Activated T-helper 2 cell treated with anti-CD3 and anti-CD28 coated beads, Interferon-gamma antibody, Interleukin-2, Interleukin-4, amounts not matched to agents 10 μg/mL and 5 μg/mL and 100 μg/mL, durations not matched to agents 14 hours and 24 hours and 36 hours (primary cell): ENCODE measurements around the gene ARFRP1. TPM values are rescaled to one million over a fixed set of nuclear protein-coding genes. Genes with fewer than 3 reads are reported as not detected.
A peak's percentile ranks its signal among the peaks of the same experiment; 100 is the strongest.
"Not testable (repeated sequence)": the region's sequence is repeated elsewhere in the genome, so short reads cannot be mapped to it uniquely, and the experiment has no call there.

Source experiments
- DNase-seq: peaks from one replicate; pipeline ENCODE4 v3.0.0; 2021; ENCODE audit warnings: low spot score
- H3K27ac Mint-ChIP-seq: one replicate; pipeline ENCODE4 v1.8.0; 2021; ENCODE audit warnings: mixed read lengths
- H3K27me3 Mint-ChIP-seq: one replicate; pipeline ENCODE4 v1.8.0; 2021; ENCODE audit warnings: low read depth, mixed read lengths
- H3K36me3 Mint-ChIP-seq: one replicate; pipeline ENCODE4 v1.8.0; 2021; ENCODE audit warnings: low read depth, mixed read lengths
- H3K4me1 Mint-ChIP-seq: one replicate; pipeline ENCODE4 v1.8.0; 2021; ENCODE audit warnings: low read depth, mixed read lengths
- H3K4me3 Mint-ChIP-seq: one replicate; pipeline ENCODE4 v1.8.0; 2021; ENCODE audit warnings: low read depth, mild to moderate bottlenecking, moderate library complexity, mixed read lengths
- H3K9me3 Mint-ChIP-seq: one replicate; pipeline ENCODE4 v1.8.0; 2021; ENCODE audit warnings: mixed read lengths
- intact Hi-C: fragments of 100-400 bp; cut with micrococcal nuclease; formaldehyde crosslinking; loops from one replicate; pipeline ENCODE4 v1.15.1; 2023
- total RNA-seq: library from RNA; stranded (reverse); gene quantifications from 2 replicates; pipeline ENCODE4 v1.2.3, GENCODE V29; 2022

The ARFRP1 gene
- total RNA-seq, 1 donor from 2014 or later, result 59.0 TPM

GRCh38 chr20:63660622-63661021 lies 47.2 kb downstream of the ARFRP1 start:
- Mint-ChIP-seq H3K9me3 (no peaks in the 10 kb centered on the region), H3K27ac (no peak overlapping the region), H3K4me3 (peak overlapping the region; percentile 42), H3K4me1 (peaks cover 9% of the 10 kb centered on the region), H3K36me3 (peaks cover 14% of the 10 kb centered on the region), H3K27me3 (no peaks in the 10 kb centered on the region)
- intact Hi-C loops, result no loop called here
- no peak for DNase-seq

GRCh38 chr20:63660174-63660573 lies 47.6 kb downstream of the ARFRP1 start:
- peaks cover 14% of the 10 kb centered on the region for H3K36me3 Mint-ChIP-seq
- DNase-seq, H3K9me3 Mint-ChIP-seq, intact Hi-C loops, H3K27me3 Mint-ChIP-seq, H3K27ac Mint-ChIP-seq, H3K4me1 Mint-ChIP-seq: not testable (repeated sequence)
- H3K4me3 Mint-ChIP-seq, result peak overlapping the region; percentile 92

GRCh38 chr20:63659370-63659769 lies 48.4 kb downstream of the ARFRP1 start:
- Mint-ChIP-seq H3K36me3 (peaks cover 14% of the 10 kb centered on the region), H3K27ac (no peak overlapping the region), H3K4me3 (peak overlapping the region; percentile 92), H3K9me3 (no peaks in the 10 kb centered on the region), H3K4me1 (peaks cover 13% of the 10 kb centered on the region), H3K27me3 (peaks cover 4% of the 10 kb centered on the region)
- intact Hi-C loops, result loop anchor here (5.0 kb wide), 1 partner anchor 323 kb away; the partner anchor contains the start of gene PRPF6
- DNase-seq, result no peak

GRCh38 chr20:63658749-63659187 lies 49.0 kb downstream of the ARFRP1 start:
- peak overlapping the region; percentile 86 for H3K27ac Mint-ChIP-seq
- peaks cover 17% of the 10 kb centered on the region for H3K4me1 Mint-ChIP-seq
- peaks cover 14% of the 10 kb centered on the region for H3K36me3 Mint-ChIP-seq
- H3K4me3 Mint-ChIP-seq, result peak overlapping the region; percentile 92
- peaks cover 4% of the 10 kb centered on the region for H3K27me3 Mint-ChIP-seq
- DNase-seq, result no peak
- H3K9me3 Mint-ChIP-seq, result no peaks in the 10 kb centered on the region
- intact Hi-C loops, result loop anchor here (1.0 to 5.0 kb wide), 3 partner anchors 30 to 324 kb away; partner anchors contain the start of genes ARFRP1 and PRPF6

- Mint-ChIP-seq H3K27ac (peak within 1 kb of the TSS; percentile 86), H3K36me3 (peaks cover 14% of the 10 kb centered on the region), H3K9me3 (no peaks in the 10 kb centered on the region), H3K27me3 (peaks cover 4% of the 10 kb centered on the region), H3K4me1 (peaks cover 18% of the 10 kb centered on the region), H3K4me3 (peak within 1 kb of the TSS; percentile 92)
- peak; percentile 87 for DNase-seq
- intact Hi-C loops, result loop anchor here (1.0 to 5.0 kb wide), 3 partner anchors 30 to 324 kb away; partner anchors contain the start of genes ARFRP1 and PRPF6
Observed at GRCh38 chr20:63657937-63658748, 49.6 kb downstream of the ARFRP1 start, which contains the start of gene RTEL1. TSS of gene RTEL1 (plus strand) at chr20:63658312. CDS start at chr20:63659403, 1,091 bp downstream.

GRCh38 chr20:63657260-63657936 lies 50.4 kb downstream of the ARFRP1 start:
- H3K27me3 Mint-ChIP-seq, result peaks cover 4% of the 10 kb centered on the region
- H3K9me3 Mint-ChIP-seq, result no peaks in the 10 kb centered on the region
- peaks cover 18% of the 10 kb centered on the region for H3K4me1 Mint-ChIP-seq
- peak overlapping the region; percentile 86 for H3K27ac Mint-ChIP-seq
- intact Hi-C loops, result loop anchor here (5.0 kb wide), 1 partner anchor 325 kb away; the partner anchor contains the start of gene PRPF6
- H3K4me3 Mint-ChIP-seq, result peak overlapping the region; percentile 92
- H3K36me3 Mint-ChIP-seq, result peaks cover 12% of the 10 kb centered on the region
- no peak for DNase-seq

- H3K9me3 Mint-ChIP-seq, result no peaks in the 10 kb centered on the region
- H3K4me1 Mint-ChIP-seq, result peaks cover 20% of the 10 kb centered on the region
- no peak for DNase-seq
- intact Hi-C loops, result loop anchor here (5.0 kb wide), 1 partner anchor 326 kb away; the partner anchor contains the start of gene PRPF6
- peak overlapping the region; percentile 92 for H3K4me3 Mint-ChIP-seq
- H3K27me3 Mint-ChIP-seq, result peaks cover 7% of the 10 kb centered on the region
- H3K27ac Mint-ChIP-seq, result no peak overlapping the region
- peaks cover 9% of the 10 kb centered on the region for H3K36me3 Mint-ChIP-seq
Observed at GRCh38 chr20:63656451-63656850, 51.3 kb downstream of the ARFRP1 start.

- Mint-ChIP-seq H3K4me3 (no peak overlapping the region), H3K27ac (no peak overlapping the region), H3K27me3 (peaks cover 11% of the 10 kb centered on the region), H3K36me3 (peaks cover 9% of the 10 kb centered on the region), H3K4me1 (peaks cover 20% of the 10 kb centered on the region), H3K9me3 (no peaks in the 10 kb centered on the region)
- no peak for DNase-seq
- intact Hi-C loops, result loop anchor here (5.0 kb wide), 1 partner anchor 327 kb away; the partner anchor contains the start of gene PRPF6
Observed at GRCh38 chr20:63655249-63655648, 52.5 kb downstream of the ARFRP1 start.

GRCh38 chr20:63653974-63654668 lies 53.7 kb downstream of the ARFRP1 start:
- intact Hi-C loops, result no loop called here
- H3K4me3 Mint-ChIP-seq, result peak overlapping the region; percentile 76
- H3K9me3 Mint-ChIP-seq, result no peaks in the 10 kb centered on the region
- peak overlapping the region; percentile 51 for H3K27ac Mint-ChIP-seq
- H3K36me3 Mint-ChIP-seq, result peaks cover 3% of the 10 kb centered on the region
- peaks cover 12% of the 10 kb centered on the region for H3K4me1 Mint-ChIP-seq
- no peak for DNase-seq
- H3K27me3 Mint-ChIP-seq, result peaks cover 11% of the 10 kb centered on the region

- Mint-ChIP-seq H3K4me3 (peak within 1 kb of the TSS; percentile 76), H3K27me3 (peaks cover 12% of the 10 kb centered on the region), H3K27ac (peak within 1 kb of the TSS; percentile 51), H3K9me3 (no peaks in the 10 kb centered on the region), H3K4me1 (peaks cover 11% of the 10 kb centered on the region), H3K36me3 (no peaks in the 10 kb centered on the region)
- DNase-seq, result peak; percentile 70
- intact Hi-C loops, result no loop called here
Observed at GRCh38 chr20:63653041-63653973, 54.5 kb downstream of the ARFRP1 start, which contains the start of gene STMN3. TSS of gene STMN3 (minus strand) at chr20:63653424. CDS start at chr20:63653345, 79 bp downstream.

GRCh38 chr20:63652192-63652980 lies 55.4 kb downstream of the ARFRP1 start:
- Mint-ChIP-seq H3K9me3 (no peaks in the 10 kb centered on the region), H3K4me3 (peak overlapping the region; percentile 79), H3K27ac (no peak overlapping the region), H3K27me3 (peaks cover 12% of the 10 kb centered on the region), H3K36me3 (no peaks in the 10 kb centered on the region), H3K4me1 (peaks cover 11% of the 10 kb centered on the region)
- intact Hi-C loops, result no loop called here
- no peak for DNase-seq
